ENCODE data around the gene RUNX2.
"Not testable (repeated sequence)": the region's sequence is repeated elsewhere in the genome, so short reads cannot be mapped to it uniquely, and the experiment has no call there.

The RUNX2 gene

GRCh38 chr6:45462190-45463134 is 134.3 kb downstream of the RUNX2 start:
- no peak for DNase-seq

- no peak for DNase-seq
These were observed 136.6 kb downstream of the RUNX2 start for GRCh38 chr6:45464685-45465084.

GRCh38 chr6:45466686-45467085 is 138.6 kb downstream of the RUNX2 start:
- DNase-seq = no peak

- not testable (repeated sequence) for DNase-seq
These were observed 139.3 kb downstream of the RUNX2 start for GRCh38 chr6:45467417-45467816.

GRCh38 chr6:45467853-45468252 is 139.7 kb downstream of the RUNX2 start:
- no peak for DNase-seq

GRCh38 chr6:45469663-45470062 is 141.5 kb downstream of the RUNX2 start:
- no peak for DNase-seq

- no peak for DNase-seq
These were observed 142.1 kb downstream of the RUNX2 start for GRCh38 chr6:45470131-45470738.

GRCh38 chr6:45472382-45472781 is 144.3 kb downstream of the RUNX2 start:
- no peak for DNase-seq

- DNase-seq = no peak
These were observed 145.2 kb downstream of the RUNX2 start for GRCh38 chr6:45473121-45473993.

- no peak for DNase-seq
These were observed 146.2 kb downstream of the RUNX2 start for GRCh38 chr6:45474376-45474775.

GRCh38 chr6:45476341-45476740 is 148.2 kb downstream of the RUNX2 start:
- DNase-seq = no peak

GRCh38 chr6:45477278-45477677 is 149.1 kb downstream of the RUNX2 start:
- no peak for DNase-seq

GRCh38 chr6:45477790-45478189 is 149.7 kb downstream of the RUNX2 start:
- DNase-seq = no peak

- no peak for DNase-seq
These were observed 150.1 kb downstream of the RUNX2 start for GRCh38 chr6:45478240-45478639.

GRCh38 chr6:45479834-45480751 is 152.0 kb downstream of the RUNX2 start:
- no peak for DNase-seq

- no peak for DNase-seq
These were observed 152.8 kb downstream of the RUNX2 start for GRCh38 chr6:45480752-45481415.

- no peak for DNase-seq
These were observed 154.9 kb downstream of the RUNX2 start for GRCh38 chr6:45483021-45483420.

- no peak for DNase-seq
These were observed 155.4 kb downstream of the RUNX2 start for GRCh38 chr6:45483501-45483900.

- no peak for DNase-seq
These were observed 158.6 kb downstream of the RUNX2 start for GRCh38 chr6:45486736-45487135.

GRCh38 chr6:45487645-45488044 is 159.5 kb downstream of the RUNX2 start:
- DNase-seq = no peak

- DNase-seq = no peak
These were observed 160.1 kb downstream of the RUNX2 start for GRCh38 chr6:45488269-45488668.

GRCh38 chr6:45488889-45489288 is 160.8 kb downstream of the RUNX2 start:
- DNase-seq = no peak
